Neuron (in vitro differentiated cells): Measurements from ENCODE around the gene COQ10B.
"Not testable (repeated sequence)": the region's sequence is repeated elsewhere in the genome, so short reads cannot be mapped to it uniquely, and the experiment has no call there.

Experiments used
- H2AFZ ChIP-seq: one replicate; pipeline ENCODE4 v1.6.1; 2013; ENCODE audit warnings: low read depth, mild to moderate bottlenecking, inconsistent platforms, low read length, moderate library complexity
- H3K27me3 ChIP-seq: one replicate; pipeline ENCODE4 v1.6.1; 2013; ENCODE audit warnings: low read length; ENCODE audit not compliant: insufficient read depth
- H3K36me3 ChIP-seq: one replicate; pipeline ENCODE4 v1.6.1; 2013; ENCODE audit warnings: low read length; ENCODE audit not compliant: insufficient read depth
- H3K4me1 ChIP-seq: one replicate; pipeline ENCODE4 v1.6.1; 2013; ENCODE audit warnings: low read length; ENCODE audit not compliant: insufficient read depth
- H3K4me3 ChIP-seq: 2 replicates; pipeline ENCODE4 v1.5.1; 2013; ENCODE audit warnings: mild to moderate bottlenecking, low read length, moderate library complexity
- H3K9me3 ChIP-seq: one replicate; pipeline ENCODE4 v1.6.1; 2013; ENCODE audit warnings: low read length

COQ10B gene

GRCh38 chr2:197453123-197453913, at the start of gene COQ10B:
Gene COQ10B (plus strand): TSS chr2:197453552. CDS start chr2:197453561, 9 bp downstream.
- H2AFZ ChIP-seq = peak within 1 kb of the TSS; percentile 76
- no peaks in the 10 kb centered on the region for H3K27me3 ChIP-seq
- H3K9me3 ChIP-seq = no peaks in the 10 kb centered on the region
- peaks cover 13% of the 10 kb centered on the region for H3K4me1 ChIP-seq
- H3K36me3 ChIP-seq = no peaks in the 10 kb centered on the region
- H3K4me3 ChIP-seq = peak within 1 kb of the TSS; percentile 85

DNA sequence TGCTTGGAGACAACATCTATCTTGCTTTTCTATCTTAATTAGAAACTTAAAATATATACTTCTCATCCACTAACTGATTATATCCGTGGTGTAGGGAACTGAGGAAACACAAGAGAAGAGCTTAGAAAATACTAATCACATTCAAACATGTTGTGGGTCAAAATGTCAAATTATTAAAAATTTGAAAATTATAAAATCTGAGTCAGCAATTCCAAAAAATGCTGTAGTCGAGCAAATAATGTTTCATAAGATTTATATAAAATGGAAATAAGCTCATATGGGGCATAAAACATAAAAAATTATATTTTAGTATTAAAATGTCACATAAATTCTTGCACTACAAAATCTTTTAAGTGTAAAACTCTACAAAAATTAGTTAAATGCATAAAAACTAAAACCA, 47.8 kb upstream of the COQ10B start:
- H3K4me3 ChIP-seq = no peak overlapping the region
- H3K27me3 ChIP-seq = no peaks in the 10 kb centered on the region
- H3K9me3 ChIP-seq = no peaks in the 10 kb centered on the region
- peaks cover 95% of the 10 kb centered on the region for H3K36me3 ChIP-seq
- H2AFZ ChIP-seq = no peak overlapping the region
- no peaks in the 10 kb centered on the region for H3K4me1 ChIP-seq

DNA sequence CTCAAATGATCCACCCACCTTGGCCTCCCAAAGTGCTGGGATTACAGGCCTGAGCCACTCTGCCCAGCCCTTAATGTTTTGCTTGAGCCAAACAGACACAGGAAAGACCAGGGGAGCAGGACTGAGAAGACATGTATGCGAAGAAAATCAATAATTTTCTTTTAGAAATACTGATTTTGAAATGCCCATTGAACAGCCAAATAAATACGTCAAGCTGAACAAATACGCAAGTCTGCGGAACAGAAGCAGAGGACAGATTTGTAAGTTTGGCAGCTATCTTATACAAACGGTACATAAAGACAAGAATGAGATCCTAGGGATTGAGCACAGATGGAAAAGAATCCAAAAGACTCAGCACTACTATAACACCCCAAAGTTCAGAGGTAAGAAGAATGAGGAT, 39.3 kb upstream of the COQ10B start:
- Histone ChIP-seq H3K4me1 (no peaks in the 10 kb centered on the region), H3K4me3 (no peak overlapping the region), H2AFZ (no peak overlapping the region), H3K36me3 (peaks cover 82% of the 10 kb centered on the region), H3K9me3 (no peaks in the 10 kb centered on the region), H3K27me3 (no peaks in the 10 kb centered on the region)

DNA sequence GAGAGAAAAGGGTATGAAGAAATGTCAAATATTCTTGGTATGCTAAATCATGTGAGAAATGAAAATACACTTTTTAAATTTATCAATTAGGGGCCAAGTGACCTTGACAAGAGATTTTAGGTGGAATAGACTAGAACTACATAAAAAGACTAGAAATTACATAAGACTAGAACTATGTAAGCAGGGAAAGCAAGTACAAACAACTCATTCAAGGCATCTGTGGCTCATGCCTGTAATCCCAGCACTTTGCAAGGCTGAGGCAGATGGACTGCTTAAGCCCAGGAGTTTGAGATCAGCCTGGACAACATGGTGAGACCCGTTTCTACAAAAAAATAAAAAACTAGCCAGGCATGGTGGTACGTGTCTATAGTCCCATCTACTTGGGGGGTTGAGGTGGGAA, 38.8 kb upstream of the COQ10B start:
- Histone ChIP-seq H3K27me3 (no peaks in the 10 kb centered on the region), H3K4me1 (no peaks in the 10 kb centered on the region), H3K9me3 (no peaks in the 10 kb centered on the region), H3K36me3 (peaks cover 83% of the 10 kb centered on the region), H3K4me3 (no peak overlapping the region), H2AFZ (no peak overlapping the region)

- Histone ChIP-seq H3K4me1 (no peaks in the 10 kb centered on the region), H3K4me3 (no peak overlapping the region), H2AFZ (no peak overlapping the region), H3K27me3 (no peaks in the 10 kb centered on the region), H3K36me3 (peaks cover 85% of the 10 kb centered on the region), H3K9me3 (no peaks in the 10 kb centered on the region)
Measured at GRCh38 chr2:197416268-197416667, 37.1 kb upstream of the COQ10B start.

DNA sequence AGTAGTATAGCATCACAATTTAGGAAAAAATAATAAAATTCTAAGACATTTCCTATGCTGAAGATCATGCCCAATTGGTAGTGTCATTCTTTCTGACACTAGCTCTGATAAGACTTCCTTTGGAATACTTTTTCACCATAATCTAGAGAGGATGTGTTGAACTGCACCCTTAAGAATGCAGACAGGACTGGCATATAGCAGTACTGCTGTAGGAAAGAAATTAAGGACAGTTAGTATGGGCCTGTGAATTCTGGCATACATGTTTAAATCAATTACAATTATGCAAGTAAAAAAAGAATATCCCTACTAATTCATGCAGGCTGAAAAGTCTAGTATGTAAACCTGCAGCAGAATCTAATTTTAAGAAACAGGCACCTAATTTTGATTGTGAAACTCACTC, 33.9 kb upstream of the COQ10B start:
- H3K4me3 ChIP-seq = no peak overlapping the region
- peaks cover 84% of the 10 kb centered on the region for H3K36me3 ChIP-seq
- H3K4me1 ChIP-seq = no peaks in the 10 kb centered on the region
- H2AFZ ChIP-seq = no peak overlapping the region
- no peaks in the 10 kb centered on the region for H3K27me3 ChIP-seq
- H3K9me3 ChIP-seq = no peaks in the 10 kb centered on the region

DNA sequence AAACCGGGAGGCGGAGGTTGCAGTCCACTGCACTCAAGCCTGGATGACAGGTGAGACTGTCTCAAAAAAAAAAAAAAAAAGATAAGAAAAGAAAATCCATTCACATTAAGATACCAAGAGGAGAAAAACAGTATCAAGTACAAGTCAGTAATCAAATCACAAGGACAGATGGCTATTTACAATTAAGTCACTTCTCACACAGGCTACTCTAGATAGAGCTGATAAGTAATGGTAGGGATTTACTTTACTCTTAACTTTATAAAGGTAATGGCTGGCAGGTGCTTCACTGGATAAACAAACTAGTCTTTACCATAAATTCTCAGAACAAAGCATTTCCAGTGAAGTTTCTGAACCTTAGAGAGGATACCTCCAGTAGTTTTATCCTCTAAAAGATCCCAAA, 30.0 kb upstream of the COQ10B start:
- Histone ChIP-seq H3K4me3 (no peak overlapping the region), H3K27me3 (no peaks in the 10 kb centered on the region), H2AFZ (no peak overlapping the region), H3K9me3 (no peaks in the 10 kb centered on the region), H3K36me3 (peaks cover 54% of the 10 kb centered on the region), H3K4me1 (no peaks in the 10 kb centered on the region)

DNA sequence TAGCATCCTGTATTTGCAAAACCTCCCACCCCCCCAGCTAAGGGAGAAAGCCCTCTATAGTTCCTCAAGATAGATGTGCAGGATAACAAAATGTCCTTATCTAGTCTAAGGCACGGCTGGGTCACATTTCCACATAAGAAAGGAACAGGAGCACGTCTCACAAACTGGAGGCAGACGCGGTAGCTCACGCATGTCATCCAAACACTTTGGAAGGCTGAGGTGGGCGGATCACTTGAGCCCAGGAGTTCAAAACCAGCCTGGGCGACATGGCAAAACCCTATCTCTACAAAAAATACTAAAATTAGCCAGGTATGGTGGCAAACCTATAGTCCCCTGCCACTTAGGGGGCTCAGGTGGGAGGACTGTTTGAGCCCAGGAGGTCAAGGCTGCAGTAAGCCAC, 27.8 kb upstream of the COQ10B start:
- H3K27me3 ChIP-seq = no peaks in the 10 kb centered on the region
- peaks cover 39% of the 10 kb centered on the region for H3K36me3 ChIP-seq
- no peak overlapping the region for H3K4me3 ChIP-seq
- no peak overlapping the region for H2AFZ ChIP-seq
- no peaks in the 10 kb centered on the region for H3K4me1 ChIP-seq
- H3K9me3 ChIP-seq = no peaks in the 10 kb centered on the region

DNA sequence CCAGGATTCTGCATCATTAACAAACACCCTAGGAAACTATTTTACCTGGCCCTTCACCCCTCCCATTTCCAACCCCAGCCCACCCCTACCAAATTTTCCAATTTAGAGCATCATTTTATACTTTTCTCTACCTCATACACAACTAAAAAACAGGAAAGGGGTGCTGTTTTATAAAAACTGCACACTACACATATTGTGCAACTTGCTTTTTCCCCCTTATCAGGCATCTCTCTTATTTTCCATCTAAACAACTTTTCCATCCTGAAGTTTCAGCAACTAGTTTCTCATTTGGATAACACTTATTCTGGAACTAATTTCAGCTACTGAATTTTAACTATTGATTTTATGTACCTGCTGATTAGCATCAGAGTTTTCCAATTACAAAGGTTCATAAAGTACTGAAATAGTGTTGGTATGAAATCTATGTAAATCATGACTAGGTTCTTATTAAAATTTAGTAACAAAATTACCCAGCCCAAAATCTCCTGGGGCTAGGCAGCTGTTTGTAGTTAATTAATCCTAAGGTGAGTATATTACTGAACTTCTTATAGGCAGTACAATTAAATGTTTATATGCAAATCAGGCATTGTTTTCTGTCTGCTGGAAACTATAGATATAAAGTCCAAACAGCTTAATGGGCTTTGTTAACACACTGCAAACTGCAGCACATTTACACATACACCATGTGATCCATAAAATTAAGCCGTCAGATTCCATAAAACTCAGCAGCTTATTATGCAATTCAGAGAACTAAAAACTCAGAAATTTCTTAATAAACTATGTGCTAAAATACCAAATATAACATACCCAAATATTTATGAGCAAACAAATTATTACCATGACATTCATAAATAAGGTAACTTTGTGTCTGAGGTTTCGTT, 26.4 kb upstream of the COQ10B start:
- H2AFZ ChIP-seq = no peak overlapping the region
- H3K27me3 ChIP-seq = no peaks in the 10 kb centered on the region
- H3K9me3 ChIP-seq = no peaks in the 10 kb centered on the region
- peaks cover 26% of the 10 kb centered on the region for H3K36me3 ChIP-seq
- H3K4me1 ChIP-seq = peaks cover 1% of the 10 kb centered on the region
- no peak overlapping the region for H3K4me3 ChIP-seq

DNA sequence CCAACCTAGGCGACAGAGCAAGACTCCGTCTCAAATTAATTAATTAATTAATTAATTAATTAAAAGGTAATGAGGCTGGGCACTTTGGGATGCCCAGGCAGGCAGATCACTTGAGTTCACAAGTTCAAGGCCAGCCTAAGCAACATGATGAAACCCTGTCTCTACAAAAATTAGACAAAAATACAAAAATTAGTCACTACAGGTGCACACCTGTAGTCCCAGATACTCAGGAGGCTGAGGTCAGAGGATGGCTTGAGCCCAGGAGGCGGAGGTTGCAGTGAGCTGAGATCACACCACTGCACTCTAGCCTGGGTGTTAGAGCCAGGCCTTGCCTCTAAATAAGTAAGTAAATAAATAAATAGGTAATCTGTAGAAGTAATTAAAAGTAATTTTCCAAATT, 25.4 kb upstream of the COQ10B start:
- Histone ChIP-seq H3K9me3 (no peaks in the 10 kb centered on the region), H3K4me3 (no peak overlapping the region), H2AFZ (no peak overlapping the region), H3K27me3 (no peaks in the 10 kb centered on the region), H3K36me3 (peaks cover 18% of the 10 kb centered on the region), H3K4me1 (peaks cover 11% of the 10 kb centered on the region)

GRCh38 chr2:197431858-197432257, 21.5 kb upstream of the COQ10B start:
- H3K27me3 ChIP-seq = no peaks in the 10 kb centered on the region
- peaks cover 22% of the 10 kb centered on the region for H3K4me1 ChIP-seq
- no peaks in the 10 kb centered on the region for H3K9me3 ChIP-seq
- H2AFZ ChIP-seq = no peak overlapping the region
- no peak overlapping the region for H3K4me3 ChIP-seq
- H3K36me3 ChIP-seq = peaks cover 9% of the 10 kb centered on the region

- H3K9me3 ChIP-seq, H3K27me3 ChIP-seq, H3K36me3 ChIP-seq, H2AFZ ChIP-seq: not testable (repeated sequence)
- peak overlapping the region; percentile 84 for H3K4me3 ChIP-seq
- H3K4me1 ChIP-seq = peaks cover 22% of the 10 kb centered on the region
Measured at GRCh38 chr2:197432527-197432926, 20.8 kb upstream of the COQ10B start.

DNA sequence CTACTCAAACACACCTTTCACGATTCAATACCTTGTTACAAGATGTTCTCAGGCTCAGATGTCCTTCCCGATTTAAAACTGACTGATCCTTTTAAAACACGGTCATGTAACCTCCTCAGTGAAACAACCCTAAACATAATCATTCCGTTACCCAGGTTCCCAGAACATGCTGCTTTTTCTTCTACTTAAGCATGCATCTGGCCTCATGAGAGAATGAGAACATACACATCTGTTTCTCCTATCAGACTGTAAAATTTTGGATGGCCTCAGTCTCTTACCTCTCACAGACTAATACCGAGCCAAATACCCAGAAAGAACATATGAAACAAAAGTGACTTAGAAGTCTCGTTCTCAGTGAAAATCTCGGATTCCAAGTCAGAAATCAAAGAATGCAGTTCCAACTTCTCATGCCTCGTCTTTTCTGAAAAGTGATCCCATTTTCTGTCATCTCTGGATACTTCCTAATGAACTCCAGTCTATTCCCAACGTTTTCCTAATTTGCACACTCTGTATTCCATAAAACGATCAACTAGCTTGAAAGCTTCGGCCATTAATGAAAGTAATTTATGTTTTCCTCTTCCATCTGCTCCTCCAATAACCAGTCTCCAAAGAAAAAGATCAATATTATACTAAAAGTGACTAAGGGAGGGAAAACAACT, 19.4 kb upstream of the COQ10B start:
- Histone ChIP-seq H2AFZ (no peak overlapping the region), H3K27me3 (no peaks in the 10 kb centered on the region), H3K4me1 (peaks cover 22% of the 10 kb centered on the region), H3K9me3 (no peaks in the 10 kb centered on the region), H3K4me3 (peak overlapping the region; percentile 84), H3K36me3 (peaks cover 6% of the 10 kb centered on the region)
